CD14-positive monocyte (primary cell): ENCODE measurements around the gene SUGCT. TPM values are rescaled to one million over a fixed set of nuclear protein-coding genes. Genes with fewer than 3 reads are reported as not detected.

Experiments used
- DNase-seq, 3 donors: peaks; one replicate each; pipeline ENCODE4 v3.0.0-alpha.2; 2011 to 2022
- H2AFZ ChIP-seq: 2 replicates; pipeline ENCODE4 v1.6.0; 2012; ENCODE audit warnings: mild to moderate bottlenecking, low read depth, low read length, inconsistent platforms; ENCODE audit not compliant: insufficient read depth, poor library complexity, severe bottlenecking
- H3K27ac ChIP-seq, 2 donors: 1 replicate in 1 of 2; 2 replicates in 1 of 2; pipeline ENCODE4 v1.5.1; 2012 to 2013; ENCODE audit warnings: low read length in 2 of 2, control low read depth in 1 of 2, inconsistent platforms in 1 of 2, low read depth in 1 of 2, mild to moderate bottlenecking in 1 of 2
- H3K27me3 ChIP-seq, 2 donors: one replicate each; pipeline versions ENCODE4 v1.6.0 to v1.6.1; 2011 to 2013; ENCODE audit warnings: low read length in 2 of 2; ENCODE audit not compliant: control insufficient read depth in 2 of 2, insufficient read depth in 2 of 2
- H3K36me3 ChIP-seq, 2 donors: replicated peaks in 1 of 2; 1 replicate in 1 of 2; 2 replicates in 1 of 2; pipeline versions ENCODE4 v1.5.1 to v1.6.1; 2012 to 2013; ENCODE audit warnings: low read length in 2 of 2, control low read depth in 1 of 2, inconsistent platforms in 1 of 2, mild to moderate bottlenecking in 1 of 2; ENCODE audit not compliant: insufficient read depth in 2 of 2, control insufficient read depth in 1 of 2
- H3K4me1 ChIP-seq, 2 donors: 1 replicate in 1 of 2; 2 replicates in 1 of 2; pipeline versions ENCODE4 v1.5.1 to v1.6.1; 2012 to 2013; ENCODE audit warnings: low read length in 2 of 2, control low read depth in 1 of 2, inconsistent platforms in 1 of 2, mild to moderate bottlenecking in 1 of 2, moderate library complexity in 1 of 2; ENCODE audit not compliant: insufficient read depth in 2 of 2, control insufficient read depth in 1 of 2
- H3K4me2 ChIP-seq: replicated peaks from 2 replicates; pipeline ENCODE3; 2012; ENCODE audit warnings: low read length, moderate library complexity, mild to moderate bottlenecking; ENCODE audit not compliant: poor library complexity, severe bottlenecking; ENCODE audit errors: extremely low read depth
- H3K4me3 ChIP-seq, 3 experiments: fragments of 200-600 bp in 1 of 3; sonication (generic) in 1 of 3; replicated peaks in 1 of 3; 1 replicate in 2 of 3; 2 replicates in 1 of 3; pipeline ENCODE4 v1.5.1; 2011 to 2013; ENCODE audit warnings: low read length in 3 of 3, mild to moderate bottlenecking in 3 of 3, control low read depth in 2 of 3, low read depth in 2 of 3, inconsistent platforms in 1 of 3, moderate library complexity in 1 of 3
- H3K79me2 ChIP-seq: 2 replicates; pipeline ENCODE4 v1.6.0; 2012; ENCODE audit warnings: mild to moderate bottlenecking, control low read depth, inconsistent platforms, low read length, moderate library complexity; ENCODE audit not compliant: insufficient read depth
- H3K9ac ChIP-seq: 2 replicates; pipeline ENCODE4 v1.6.0; 2017; ENCODE audit warnings: low read length, mild to moderate bottlenecking; ENCODE audit not compliant: insufficient read depth, poor library complexity, severe bottlenecking
- H3K9me3 ChIP-seq, 2 donors: replicated peaks in 1 of 2; 1 replicate in 1 of 2; 2 replicates in 1 of 2; pipeline versions ENCODE4 v1.5.1 to v1.6.1; 2012 to 2013; ENCODE audit warnings: low read length in 2 of 2, control low read depth in 1 of 2; ENCODE audit not compliant: control insufficient read depth in 1 of 2, insufficient read depth in 1 of 2
- H4K20me1 ChIP-seq: 2 replicates; pipeline ENCODE4 v1.6.0; 2012; ENCODE audit warnings: mild to moderate bottlenecking, low read length, control low read depth, moderate library complexity; ENCODE audit not compliant: insufficient read depth
- H3K27ac Mint-ChIP-seq, 7 donors: one replicate each; pipeline ENCODE4 v1.8.0; 2020; ENCODE audit warnings: mild to moderate bottlenecking in 7 of 7, mixed read lengths in 7 of 7, moderate library complexity in 6 of 7, inconsistent platforms in 2 of 7
- H3K27me3 Mint-ChIP-seq, 3 donors: one replicate each; pipeline ENCODE4 v1.8.0; 2021 to 2022; ENCODE audit warnings: low read depth in 3 of 3, mild to moderate bottlenecking in 3 of 3, mixed read lengths in 3 of 3, moderate library complexity in 3 of 3, inconsistent platforms in 1 of 3
- H3K36me3 Mint-ChIP-seq, 2 donors: one replicate each; pipeline ENCODE4 v1.8.0; 2020; ENCODE audit warnings: mixed read lengths in 2 of 2, inconsistent platforms in 1 of 2, mild to moderate bottlenecking in 1 of 2
- H3K4me1 Mint-ChIP-seq: one replicate; pipeline ENCODE4 v1.8.0; 2020; ENCODE audit warnings: mild to moderate bottlenecking, mixed read lengths
- H3K4me3 Mint-ChIP-seq, 2 donors: one replicate each; pipeline ENCODE4 v1.8.0; 2020; ENCODE audit warnings: mild to moderate bottlenecking in 2 of 2, mixed read lengths in 2 of 2, moderate library complexity in 1 of 2
- H3K9me3 Mint-ChIP-seq, 7 donors: one replicate each; pipeline ENCODE4 v1.8.0; 2020 to 2022; ENCODE audit warnings: mixed read lengths in 7 of 7, mild to moderate bottlenecking in 6 of 7, moderate library complexity in 6 of 7, inconsistent platforms in 2 of 7
- CTCF ChIP-seq: fragments of 200-600 bp; IDR thresholded peaks from one replicate; pipeline ENCODE4 v1.8.0; 2022; ENCODE audit warnings: antibody characterized with exemption, mild to moderate bottlenecking
- WGBS: methylation state at CpG from one replicate; pipeline ENCODE4 v1.1.5; 2013; ENCODE audit warnings: missing lambda C conversion rate; ENCODE audit not compliant: insufficient coverage; 5-methylcytosine and 5-hydroxymethylcytosine counted together
- intact Hi-C, 2 donors: fragments of 100-400 bp; cut with micrococcal nuclease; formaldehyde crosslinking; loops; one replicate each; pipeline versions ENCODE4 v1.15.0 to v1.15.1; 2023
- polyA plus RNA-seq, 3 donors: library from polyadenylated mRNA; depleted of rRNA in 1 of 3; unstranded in 2 of 3; stranded (reverse) in 1 of 3; fragments of 300-500 nt in 2 of 3; fragments of >200 nt in 1 of 3; fragmentation: Illumina TruSeq in 2 of 3; gene quantifications; 1 replicate in 2 of 3; 2 replicates in 1 of 3; pipeline ENCODE4 v1.2.3, GENCODE V29; 2012 to 2021

The SUGCT gene
- polyA plus RNA-seq, 3 donors, result not detected

- Histone ChIP-seq H3K4me2 (no peak overlapping the region), H3K4me1 (no peaks in the 10 kb centered on the region), H3K27ac (no peak overlapping the region), H3K9me3 (no peaks in the 10 kb centered on the region), H2AFZ (peak overlapping the region; percentile 18), H3K79me2 (no peaks in the 10 kb centered on the region), H3K27me3 (no peaks in the 10 kb centered on the region), H4K20me1 (no peaks in the 10 kb centered on the region), H3K9ac (no peak overlapping the region), H3K36me3 (no peaks in the 10 kb centered on the region), H3K4me3 (no peak overlapping the region)
- H3K27ac Mint-ChIP-seq, result no peak overlapping the region
- intact Hi-C loops, result no loop called here
- no peak overlapping the region for H3K4me3 Mint-ChIP-seq
- no peaks in the 10 kb centered on the region for H3K36me3 Mint-ChIP-seq
- WGBS, result no CpG with 5 or more reads among the region's 1 CpG
- peaks cover 0 to 3% (median 3%) of the 10 kb centered on the region in 3 donors for H3K27me3 Mint-ChIP-seq
- no peak for DNase-seq
- peaks cover 0 to 6% (median 0%) of the 10 kb centered on the region in 7 donors for H3K9me3 Mint-ChIP-seq
- TF ChIP-seq CTCF, result no peak
- peaks cover 10% of the 10 kb centered on the region for H3K4me1 Mint-ChIP-seq
These were observed 410.1 kb downstream of the SUGCT start for GRCh38 chr7:40544871-40545303.

- intact Hi-C loops, result no loop called here
- H3K9ac ChIP-seq, result no peak overlapping the region
These were observed 410.9 kb downstream of the SUGCT start for GRCh38 chr7:40545739-40546138.

More at GRCh38 chr7:40545739-40546138, 410.9 kb downstream of the SUGCT start:
- no peak for DNase-seq
- Histone ChIP-seq H3K4me1 (peaks cover 7 to 8% of the 10 kb centered on the region in 2 donors), H3K4me3 (no peak overlapping the region), H3K79me2 (no peaks in the 10 kb centered on the region), H3K4me2 (no peak overlapping the region), H3K27ac (no peak overlapping the region), H4K20me1 (no peaks in the 10 kb centered on the region), H3K27me3 (no peaks in the 10 kb centered on the region), H3K9me3 (no peaks in the 10 kb centered on the region), H3K36me3 (no peaks in the 10 kb centered on the region), H2AFZ (no peak overlapping the region)
- H3K27me3 Mint-ChIP-seq, result peaks cover 0 to 3% (median 3%) of the 10 kb centered on the region in 3 donors
- peaks cover 10% of the 10 kb centered on the region for H3K4me1 Mint-ChIP-seq
- H3K27ac Mint-ChIP-seq, result no peak overlapping the region
- H3K9me3 Mint-ChIP-seq, result peaks cover 0 to 6% (median 0%) of the 10 kb centered on the region in 7 donors
- H3K36me3 Mint-ChIP-seq, result no peaks in the 10 kb centered on the region
- H3K4me3 Mint-ChIP-seq, result no peak overlapping the region
- TF ChIP-seq CTCF, result no peak
